ENCODE results near the gene EPHX1. TPM values are rescaled to one million over a fixed set of nuclear protein-coding genes. Genes with fewer than 3 reads are reported as not detected.

The EPHX1 gene
- total and polyA plus RNA-seq, 2 donors (not counting 1 experiment from before 2014, with no cell fraction given), result 39.1 to 44.3 TPM

GRCh38 chr1:225872075-225872430 lies 62.1 kb downstream of the EPHX1 start:
- no peaks in the 10 kb centered on the region for H3K79me2 ChIP-seq (ENCODE audit: control insufficient read depth, insufficient read depth, low read length)
- H3K36me3 ChIP-seq (ENCODE audit: control insufficient read depth, insufficient read depth, low read length), result peaks cover 17% of the 10 kb centered on the region
- TF ChIP-seq, protein P1, sequence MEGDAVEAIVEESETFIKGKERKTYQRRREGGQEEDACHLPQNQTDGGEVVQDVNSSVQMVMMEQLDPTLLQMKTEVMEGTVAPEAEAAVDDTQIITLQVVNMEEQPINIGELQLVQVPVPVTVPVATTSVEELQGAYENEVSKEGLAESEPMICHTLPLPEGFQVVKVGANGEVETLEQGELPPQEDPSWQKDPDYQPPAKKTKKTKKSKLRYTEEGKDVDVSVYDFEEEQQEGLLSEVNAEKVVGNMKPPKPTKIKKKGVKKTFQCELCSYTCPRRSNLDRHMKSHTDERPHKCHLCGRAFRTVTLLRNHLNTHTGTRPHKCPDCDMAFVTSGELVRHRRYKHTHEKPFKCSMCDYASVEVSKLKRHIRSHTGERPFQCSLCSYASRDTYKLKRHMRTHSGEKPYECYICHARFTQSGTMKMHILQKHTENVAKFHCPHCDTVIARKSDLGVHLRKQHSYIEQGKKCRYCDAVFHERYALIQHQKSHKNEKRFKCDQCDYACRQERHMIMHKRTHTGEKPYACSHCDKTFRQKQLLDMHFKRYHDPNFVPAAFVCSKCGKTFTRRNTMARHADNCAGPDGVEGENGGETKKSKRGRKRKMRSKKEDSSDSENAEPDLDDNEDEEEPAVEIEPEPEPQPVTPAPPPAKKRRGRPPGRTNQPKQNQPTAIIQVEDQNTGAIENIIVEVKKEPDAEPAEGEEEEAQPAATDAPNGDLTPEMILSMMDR (conservative IDR thresholded peaks at IDR 0.05 in 1 of 2, IDR thresholded peaks at IDR 0.05 in 1 of 2; ENCODE audit: low read depth in 1 of 2, low read length in 2 of 2), result no peak
- TF ChIP-seq EZH2 (IDR thresholded peaks at IDR 0.05; ENCODE audit: low read length, missing control alignments), result no peak
- no peaks in the 10 kb centered on the region for H3K27me3 ChIP-seq (ENCODE audit: control insufficient read depth, insufficient read depth, low read length)
- no peaks in the 10 kb centered on the region for H3K9me3 ChIP-seq (ENCODE audit: control insufficient read depth, insufficient read depth, low read depth, low read length)
- H3K27ac ChIP-seq (ENCODE audit: insufficient read depth, low read length), result no peak overlapping the region
- no peak overlapping the region for H3K9ac ChIP-seq (ENCODE audit: insufficient read depth, low read length)
- H3K4me2 ChIP-seq (ENCODE audit: extremely low read depth, insufficient read depth, low read length), result no peak overlapping the region
- H4K20me1 ChIP-seq (ENCODE audit: control insufficient read depth, extremely low read depth, insufficient read depth, low read length), result no peaks in the 10 kb centered on the region
- DNase-seq (ENCODE audit: low read depth in 2 of 2), result no peak
- H2AFZ ChIP-seq (ENCODE audit: low read length), result no peak overlapping the region
- H3K4me1 ChIP-seq (ENCODE audit: control insufficient read depth, extremely low read depth, insufficient read depth, low read length), result no peaks in the 10 kb centered on the region
- no peak overlapping the region for H3K4me3 ChIP-seq (replicated peaks in 1 of 4; ENCODE audit: control extremely low read depth in 1 of 4, insufficient read depth in 1 of 4, low read depth in 3 of 4, low read length in 4 of 4)

- H3K27me3 ChIP-seq (ENCODE audit: control insufficient read depth, insufficient read depth, low read length), result no peaks in the 10 kb centered on the region
- H3K4me3 ChIP-seq (replicated peaks in 1 of 4; ENCODE audit: control extremely low read depth in 1 of 4, insufficient read depth in 1 of 4, low read depth in 3 of 4, low read length in 4 of 4), result no peak overlapping the region
- H3K36me3 ChIP-seq (ENCODE audit: control insufficient read depth, insufficient read depth, low read length), result peaks cover 16% of the 10 kb centered on the region
- no peak overlapping the region for H2AFZ ChIP-seq (ENCODE audit: low read length)
- no peak overlapping the region for H3K27ac ChIP-seq (ENCODE audit: insufficient read depth, low read length)
- DNase-seq (ENCODE audit: low read depth in 2 of 2), result no peak
- H4K20me1 ChIP-seq (ENCODE audit: control insufficient read depth, extremely low read depth, insufficient read depth, low read length), result no peaks in the 10 kb centered on the region
- TF ChIP-seq EZH2 (IDR thresholded peaks at IDR 0.05; ENCODE audit: low read length, missing control alignments), result no peak
- TF ChIP-seq, protein P1 (conservative IDR thresholded peaks at IDR 0.05 in 1 of 2, IDR thresholded peaks at IDR 0.05 in 1 of 2; ENCODE audit: low read depth in 1 of 2, low read length in 2 of 2), result no peak
- H3K9ac ChIP-seq (ENCODE audit: insufficient read depth, low read length), result no peak overlapping the region
- no peak overlapping the region for H3K4me2 ChIP-seq (ENCODE audit: extremely low read depth, insufficient read depth, low read length)
- no peaks in the 10 kb centered on the region for H3K79me2 ChIP-seq (ENCODE audit: control insufficient read depth, insufficient read depth, low read length)
- no peaks in the 10 kb centered on the region for H3K9me3 ChIP-seq (ENCODE audit: control insufficient read depth, insufficient read depth, low read depth, low read length)
- peaks cover 2% of the 10 kb centered on the region for H3K4me1 ChIP-seq (ENCODE audit: control insufficient read depth, extremely low read depth, insufficient read depth, low read length)
Observed at GRCh38 chr1:225873281-225873850, 63.4 kb downstream of the EPHX1 start.

DNA sequence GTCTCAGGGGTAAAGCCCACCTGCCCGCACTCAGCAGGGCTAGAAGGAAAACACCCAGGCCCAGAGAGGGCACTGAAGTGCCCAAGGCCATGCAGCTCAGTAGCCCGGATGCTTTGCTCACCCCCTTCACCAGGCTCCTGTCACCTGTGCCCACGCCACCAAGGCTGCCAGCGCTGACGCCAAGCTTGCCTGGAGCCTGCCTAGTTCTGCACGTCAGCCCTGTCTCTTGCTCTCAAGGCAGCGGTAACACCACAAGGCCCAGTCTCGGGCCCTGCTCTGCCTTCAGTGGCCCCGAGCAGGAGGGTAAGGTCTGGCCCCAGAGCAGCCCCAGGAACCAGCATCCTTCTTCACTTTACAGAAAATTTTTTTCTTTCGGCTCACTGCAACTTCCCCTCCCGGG lies 64.5 kb downstream of the EPHX1 start:
- no peak for TF ChIP-seq EZH2 (IDR thresholded peaks at IDR 0.05; ENCODE audit: low read length, missing control alignments)
- TF ChIP-seq, protein P1 (conservative IDR thresholded peaks at IDR 0.05 in 1 of 2, IDR thresholded peaks at IDR 0.05 in 1 of 2; ENCODE audit: low read depth in 1 of 2, low read length in 2 of 2), result no peak
- Histone ChIP-seq H3K9me3 (ENCODE audit: control insufficient read depth, insufficient read depth, low read depth, low read length) (no peaks in the 10 kb centered on the region), H2AFZ (ENCODE audit: low read length) (no peak overlapping the region), H3K79me2 (ENCODE audit: control insufficient read depth, insufficient read depth, low read length) (peaks cover 3% of the 10 kb centered on the region), H3K36me3 (ENCODE audit: control insufficient read depth, insufficient read depth, low read length) (peaks cover 16% of the 10 kb centered on the region), H4K20me1 (ENCODE audit: control insufficient read depth, extremely low read depth, insufficient read depth, low read length) (no peaks in the 10 kb centered on the region), H3K9ac (ENCODE audit: insufficient read depth, low read length) (no peak overlapping the region), H3K27ac (ENCODE audit: insufficient read depth, low read length) (no peak overlapping the region), H3K4me2 (ENCODE audit: extremely low read depth, insufficient read depth, low read length) (no peak overlapping the region), H3K27me3 (ENCODE audit: control insufficient read depth, insufficient read depth, low read length) (no peaks in the 10 kb centered on the region), H3K4me3 (replicated peaks in 1 of 4; ENCODE audit: control extremely low read depth in 1 of 4, insufficient read depth in 1 of 4, low read depth in 3 of 4, low read length in 4 of 4) (no peak overlapping the region), H3K4me1 (ENCODE audit: control insufficient read depth, extremely low read depth, insufficient read depth, low read length) (peaks cover 7% of the 10 kb centered on the region)
- DNase-seq (ENCODE audit: low read depth in 2 of 2), result no peak

Data from fibroblast of lung (primary cell).